ENCODE data around the gene TNP2.

Gene TNP2

GRCh38 chr16:11255737-11256660 is 13.1 kb downstream of the TNP2 start, which contains the start of gene SOCS1:
Gene SOCS1 (minus strand): TSS chr16:11256204. CDS start chr16:11255478, 726 bp downstream.
- DNase-seq (ENCODE audit: low read depth) = no peak

- no peak for DNase-seq (ENCODE audit: low read depth)
Observed at GRCh38 chr16:11254913-11255736, 14.0 kb downstream of the TNP2 start.

- no peak for DNase-seq (ENCODE audit: low read depth)
Observed at GRCh38 chr16:11253995-11254912, 14.9 kb downstream of the TNP2 start.

GRCh38 chr16:11253009-11253994 is 15.8 kb downstream of the TNP2 start:
- DNase-seq (ENCODE audit: low read depth) = no peak

GRCh38 chr16:11252482-11252931 is 16.6 kb downstream of the TNP2 start:
- DNase-seq (ENCODE audit: low read depth) = no peak

- DNase-seq (ENCODE audit: low read depth) = no peak
Observed at GRCh38 chr16:11251525-11252481, 17.3 kb downstream of the TNP2 start.

- DNase-seq (ENCODE audit: low read depth) = no peak
Observed at GRCh38 chr16:11250786-11251524, 18.2 kb downstream of the TNP2 start.

- no peak for DNase-seq (ENCODE audit: low read depth)
Observed at GRCh38 chr16:11250091-11250785, 18.9 kb downstream of the TNP2 start.

- DNase-seq (ENCODE audit: low read depth) = no peak
Observed at GRCh38 chr16:11249233-11250061, 19.7 kb downstream of the TNP2 start.

GRCh38 chr16:11248133-11248532 is 21.0 kb downstream of the TNP2 start:
- DNase-seq (ENCODE audit: low read depth) = no peak

GRCh38 chr16:11245988-11246387 is 23.1 kb downstream of the TNP2 start:
- no peak for DNase-seq (ENCODE audit: low read depth)

GRCh38 chr16:11245222-11245737 is 23.8 kb downstream of the TNP2 start:
- no peak for DNase-seq (ENCODE audit: low read depth)

- no peak for DNase-seq (ENCODE audit: low read depth)
Observed at GRCh38 chr16:11242658-11243057, 26.5 kb downstream of the TNP2 start.

- no peak for DNase-seq (ENCODE audit: low read depth)
Observed at GRCh38 chr16:11241480-11242204, 27.5 kb downstream of the TNP2 start.

- DNase-seq (ENCODE audit: low read depth) = no peak
Observed at GRCh38 chr16:11240636-11241473, 28.3 kb downstream of the TNP2 start.
